HG02981 (cell line): ENCODE measurements around the gene FLT3.
A peak's percentile ranks its signal among the peaks of the same experiment; 100 is the strongest.
"Not testable (repeated sequence)": the region's sequence is repeated elsewhere in the genome, so short reads cannot be mapped to it uniquely, and the experiment has no call there.

Source experiments
- ATAC-seq: cut with Tn5 transposase; IDR thresholded peaks from one replicate; pipeline ENCODE4 v1.9.1; 2021; ENCODE audit warnings: mild to moderate bottlenecking, moderate library complexity; ENCODE audit not compliant: unreplicated experiment

FLT3 gene

DNA sequence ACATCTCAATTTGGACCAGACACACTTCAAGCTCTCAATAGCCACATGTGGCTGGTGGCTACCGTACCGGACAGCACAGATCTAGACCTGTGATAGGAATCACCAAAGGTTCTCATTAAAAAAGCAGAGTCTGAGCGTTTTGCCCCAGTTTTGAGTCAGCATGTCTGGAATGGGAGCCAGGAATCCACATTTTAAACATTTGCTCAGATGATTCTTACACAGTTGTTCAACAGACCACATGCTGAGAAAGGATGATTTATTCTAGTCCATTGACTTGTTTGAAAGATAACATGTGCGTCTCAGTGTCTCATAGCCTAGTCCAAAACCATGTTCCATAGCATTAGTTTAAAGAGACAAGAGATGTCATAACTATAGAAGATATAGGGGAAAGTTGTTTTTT is 53.4 kb downstream of the FLT3 start:
- ATAC-seq: no peak

- no peak for ATAC-seq
Observed at GRCh38 chr13:28045861-28046260, 54.5 kb downstream of the FLT3 start.

GRCh38 chr13:28044608-28045007 is 55.8 kb downstream of the FLT3 start:
- ATAC-seq: no peak

DNA sequence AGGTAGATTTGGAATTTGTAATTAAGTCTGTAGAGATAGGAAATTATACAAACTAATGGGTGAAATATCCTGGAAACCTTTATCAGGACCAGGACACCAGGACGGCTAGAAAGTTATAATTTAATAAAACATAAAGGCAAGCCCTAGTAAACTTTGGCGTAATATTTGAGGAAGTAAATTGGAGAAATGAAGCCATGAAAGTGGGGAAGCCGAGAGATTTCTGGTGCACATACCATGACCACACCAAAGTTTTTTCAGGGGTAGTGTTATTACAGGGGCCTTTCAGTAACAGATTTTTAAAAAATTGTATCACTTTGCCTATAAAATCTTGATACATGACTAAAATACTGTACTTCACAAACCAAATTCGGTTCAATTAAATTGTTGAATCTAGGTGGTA is 57.2 kb downstream of the FLT3 start:
- ATAC-seq: no peak

DNA sequence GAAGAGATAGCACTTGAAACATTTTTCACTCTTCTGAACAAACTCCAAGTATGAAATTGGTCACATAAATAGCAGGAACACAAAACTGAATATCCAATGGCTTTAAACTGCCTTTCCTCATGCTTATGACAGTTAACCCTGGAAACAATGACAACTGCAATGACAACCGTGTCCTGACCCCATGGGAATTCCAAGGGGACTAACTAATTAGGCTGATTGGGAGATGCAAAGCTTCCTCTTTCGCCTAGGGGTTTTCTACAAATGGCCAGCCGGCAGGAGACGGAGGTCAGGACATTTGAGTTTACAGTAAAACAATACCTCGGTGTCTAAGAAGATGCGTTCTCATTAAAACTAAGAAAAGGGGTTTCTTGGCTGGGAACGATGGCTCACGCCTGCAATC is 58.9 kb downstream of the FLT3 start:
- no peak for ATAC-seq

DNA sequence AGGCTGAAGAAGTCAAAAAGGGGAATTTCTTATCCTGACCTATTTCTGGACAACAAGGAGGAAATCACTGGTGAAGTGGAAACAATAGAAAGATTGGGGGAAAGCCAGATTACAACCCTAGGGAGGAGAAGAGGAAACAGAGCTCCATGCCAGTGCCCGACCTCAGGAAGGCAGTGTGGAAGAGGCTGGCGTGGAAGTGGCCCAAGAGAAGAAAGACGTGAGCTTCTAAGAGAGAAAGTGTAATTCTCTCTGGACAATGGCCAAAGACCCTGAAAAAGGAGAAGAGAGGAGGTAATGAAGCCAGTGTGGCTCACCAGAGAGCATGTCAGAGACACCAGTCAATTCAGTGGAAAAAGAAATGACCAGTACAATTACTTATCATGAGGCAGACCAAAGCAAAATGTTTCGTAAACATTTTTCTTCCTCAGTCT is 59.3 kb downstream of the FLT3 start:
- no peak for ATAC-seq

GRCh38 chr13:28037399-28037798 is 63.0 kb downstream of the FLT3 start:
- ATAC-seq: peak; percentile 46

GRCh38 chr13:28035146-28035782 is 65.1 kb downstream of the FLT3 start:
- ATAC-seq: no peak

GRCh38 chr13:28033894-28034655 is 66.3 kb downstream of the FLT3 start:
- ATAC-seq: no peak

DNA sequence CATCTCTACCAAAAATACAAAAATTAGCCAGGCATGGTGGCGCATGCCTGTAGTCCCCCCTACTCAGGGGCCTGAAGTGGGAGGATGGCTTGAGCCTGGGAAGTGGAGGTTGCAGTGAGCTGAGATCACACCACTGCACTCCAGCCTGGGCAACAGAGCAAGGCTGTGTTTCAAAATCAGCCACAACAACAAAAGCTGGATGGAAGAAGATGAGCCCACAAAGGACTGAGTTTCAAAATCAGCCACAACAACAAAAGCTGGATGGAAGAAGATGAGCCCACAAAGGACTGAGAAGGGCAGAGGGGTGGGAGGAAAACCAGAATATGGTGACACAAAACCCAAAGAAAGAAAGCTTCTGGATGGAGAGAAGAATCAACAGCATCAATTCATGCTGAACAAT is 67.9 kb downstream of the FLT3 start:
- ATAC-seq: not testable (repeated sequence)

DNA sequence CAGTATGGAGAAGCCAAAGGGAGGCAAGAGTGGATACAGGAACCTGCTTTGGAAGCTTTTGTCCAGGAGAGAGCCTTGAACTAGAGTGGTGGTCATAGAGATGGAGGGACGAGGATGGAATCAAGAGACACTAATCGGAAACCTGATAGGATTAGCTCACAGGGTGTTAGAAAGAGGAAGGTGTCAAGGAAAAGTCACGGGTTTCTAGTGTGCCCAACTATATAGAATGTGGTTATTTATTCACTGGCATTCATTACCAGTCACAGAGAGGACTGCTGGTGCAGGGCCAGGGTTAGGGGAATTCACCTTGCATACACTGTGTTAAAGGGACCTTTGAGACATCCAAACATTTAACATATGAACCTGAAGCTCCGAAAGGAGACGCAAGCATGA is 68.5 kb downstream of the FLT3 start:
- ATAC-seq: no peak

- no peak for ATAC-seq
Observed at GRCh38 chr13:28031220-28031895, 69.0 kb downstream of the FLT3 start.

DNA sequence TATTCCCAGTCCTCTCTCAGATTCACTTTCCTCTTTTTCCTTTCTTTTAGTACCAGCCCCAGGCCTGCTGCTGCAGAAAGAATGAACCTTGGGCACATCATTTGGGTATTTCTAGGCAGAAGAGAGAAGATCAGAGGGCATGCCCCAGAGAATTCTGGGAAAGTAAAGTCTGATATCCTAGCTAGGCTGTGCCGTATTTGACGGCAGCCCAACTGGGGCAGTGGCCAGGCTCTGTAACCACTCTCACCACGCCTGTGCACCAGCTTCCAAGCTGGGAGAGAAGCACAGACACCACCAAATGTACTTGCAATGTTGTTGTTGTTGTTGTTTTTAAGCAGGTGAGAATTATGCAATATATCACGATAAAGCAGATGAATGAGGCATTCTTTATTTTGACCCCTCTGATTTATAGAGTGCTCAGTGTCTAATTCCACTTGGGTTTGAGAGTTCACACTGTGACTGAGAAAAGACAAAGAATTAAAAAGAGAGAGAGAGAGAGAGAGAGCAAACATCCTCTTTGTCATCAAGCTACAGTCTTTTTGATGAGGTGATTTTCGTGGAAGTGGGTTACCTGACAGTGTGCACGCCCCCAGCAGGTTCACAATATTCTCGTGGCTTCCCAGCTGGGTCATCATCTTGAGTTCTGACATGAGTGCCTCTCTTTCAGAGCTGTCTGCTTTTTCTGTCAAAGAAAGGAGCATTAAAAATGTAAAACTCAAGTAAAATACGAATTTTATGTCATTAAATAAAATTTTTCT is 72.6 kb downstream of the FLT3 start:
- no peak for ATAC-seq

DNA sequence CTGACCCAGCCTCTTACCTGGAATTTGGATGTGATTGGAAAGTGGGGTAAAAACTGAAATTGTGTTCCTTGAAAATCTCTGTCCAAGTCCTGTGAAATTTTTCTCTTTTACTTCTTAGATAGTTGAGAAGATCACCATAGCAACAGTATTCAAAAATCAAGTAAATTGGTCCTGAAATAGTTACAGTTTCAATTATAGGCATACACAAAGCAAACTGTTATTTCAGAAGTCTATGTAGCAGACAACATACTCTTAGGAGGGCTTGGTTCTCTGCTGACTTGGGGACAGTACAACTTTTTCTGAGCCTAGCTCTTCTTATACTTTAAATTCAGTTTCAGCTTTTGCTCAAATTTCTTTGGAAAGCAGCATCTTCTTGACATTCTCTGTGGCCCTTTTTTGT is 73.3 kb downstream of the FLT3 start:
- no peak for ATAC-seq

- no peak for ATAC-seq
Observed at GRCh38 chr13:28026508-28026907, 73.9 kb downstream of the FLT3 start.

- no peak for ATAC-seq
Observed at GRCh38 chr13:28022848-28023518, 77.4 kb downstream of the FLT3 start.

DNA sequence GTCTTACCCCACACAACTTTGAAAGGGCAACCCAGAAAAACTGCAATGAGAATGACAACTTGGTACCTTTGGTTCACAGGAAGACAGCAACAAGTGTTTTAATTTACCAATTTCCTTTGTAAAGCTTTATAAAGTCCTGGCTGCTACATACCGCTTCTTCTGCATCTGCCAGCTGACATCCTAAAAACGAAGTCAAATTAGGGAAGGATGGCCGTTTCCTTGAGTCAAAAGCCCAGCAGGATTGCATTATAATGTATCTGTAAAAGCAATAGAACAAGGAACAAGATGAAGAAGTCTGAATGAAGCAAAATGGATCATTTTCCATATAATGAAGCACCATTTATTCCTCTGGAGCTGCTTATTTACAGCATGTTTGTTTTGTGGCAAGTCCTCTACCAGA is 86.1 kb downstream of the FLT3 start:
- no peak for ATAC-seq

GRCh38 chr13:28013482-28013881 is 86.9 kb downstream of the FLT3 start:
- no peak for ATAC-seq

DNA sequence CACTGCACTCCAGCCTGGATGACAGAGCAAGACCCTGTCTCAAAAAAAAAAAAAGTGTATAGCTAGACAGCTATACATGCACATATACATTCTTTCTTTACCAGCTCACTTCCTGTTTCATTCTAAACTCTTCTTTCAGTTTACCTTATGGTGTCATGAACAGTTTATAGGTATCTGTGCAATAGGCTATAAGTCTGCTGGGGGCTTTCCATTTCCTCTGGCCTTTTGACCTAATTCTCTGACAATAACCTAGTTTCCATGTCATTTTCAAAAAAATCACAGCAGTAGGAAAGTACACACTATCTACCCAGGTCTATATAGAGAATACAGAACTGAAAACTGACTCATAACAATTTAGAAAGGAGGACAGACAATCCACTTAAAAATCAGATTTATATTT is 87.5 kb downstream of the FLT3 start:
- peak; percentile 85 for ATAC-seq

DNA sequence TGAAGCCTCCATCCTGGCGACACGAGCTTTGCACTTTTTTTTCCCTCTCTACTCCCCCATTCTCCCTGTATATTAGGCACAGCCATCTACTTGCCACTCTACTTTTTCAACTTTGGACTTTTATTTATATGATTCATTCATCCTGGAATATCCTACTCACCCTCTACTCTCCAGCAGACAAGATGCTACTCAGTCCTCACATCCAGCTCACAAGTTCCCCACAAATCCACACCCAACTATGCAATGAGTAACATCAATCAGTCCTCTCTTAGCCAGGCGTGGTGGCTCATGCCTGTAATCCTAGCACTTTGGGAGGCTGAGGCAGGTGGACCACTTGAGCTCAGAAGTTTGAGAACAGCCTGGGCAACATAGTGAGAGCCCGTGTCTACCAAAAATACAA is 88.0 kb downstream of the FLT3 start:
- no peak for ATAC-seq

DNA sequence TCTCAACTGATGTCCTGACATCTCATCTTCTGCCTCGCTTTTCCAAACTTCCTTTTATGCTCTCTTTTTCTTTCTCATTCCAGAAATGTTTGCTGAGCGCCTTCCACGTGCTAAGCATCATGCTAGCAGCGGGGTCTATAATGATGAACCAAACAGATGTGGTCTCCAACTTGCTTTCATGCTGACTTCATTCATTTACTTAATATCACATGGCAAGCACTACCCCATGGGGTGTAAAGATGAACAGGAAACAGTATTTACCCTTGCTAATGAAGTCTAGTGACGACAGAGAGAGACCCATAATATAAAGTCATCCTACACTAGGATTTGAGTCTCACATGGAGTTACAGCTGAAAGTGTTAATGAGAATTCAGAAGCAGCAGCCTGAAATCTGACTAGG is 90.3 kb downstream of the FLT3 start:
- ATAC-seq: no peak
